Right lobe of liver (tissue), 4 donors: ENCODE measurements around the gene PDGFA.

Experiments used
- POLR2A ChIP-seq: fragments of 450-650 bp; IDR thresholded peaks from one replicate; pipeline ENCODE4 v1.6.1; 2017; ENCODE audit warnings: antibody characterized with exemption, mild to moderate bottlenecking
- TF ChIP-seq, protein P1 (sequence below), 4 donors: fragments of 200-600 bp in 3 of 4; fragments of 450-650 bp in 1 of 4; IDR thresholded peaks; one replicate each; pipeline versions ENCODE4 v1.5.1 to v1.8.0; 2016 to 2022; ENCODE audit warnings: antibody characterized with exemption in 4 of 4, mild to moderate bottlenecking in 2 of 4
- donor health status: DM: no; HTN: no; CAD: no.
- donor health status: DM: no; HTN: no; CAD: no.
- donor health status: DM: no; HTN: yes; CAD: no.

DNA sequence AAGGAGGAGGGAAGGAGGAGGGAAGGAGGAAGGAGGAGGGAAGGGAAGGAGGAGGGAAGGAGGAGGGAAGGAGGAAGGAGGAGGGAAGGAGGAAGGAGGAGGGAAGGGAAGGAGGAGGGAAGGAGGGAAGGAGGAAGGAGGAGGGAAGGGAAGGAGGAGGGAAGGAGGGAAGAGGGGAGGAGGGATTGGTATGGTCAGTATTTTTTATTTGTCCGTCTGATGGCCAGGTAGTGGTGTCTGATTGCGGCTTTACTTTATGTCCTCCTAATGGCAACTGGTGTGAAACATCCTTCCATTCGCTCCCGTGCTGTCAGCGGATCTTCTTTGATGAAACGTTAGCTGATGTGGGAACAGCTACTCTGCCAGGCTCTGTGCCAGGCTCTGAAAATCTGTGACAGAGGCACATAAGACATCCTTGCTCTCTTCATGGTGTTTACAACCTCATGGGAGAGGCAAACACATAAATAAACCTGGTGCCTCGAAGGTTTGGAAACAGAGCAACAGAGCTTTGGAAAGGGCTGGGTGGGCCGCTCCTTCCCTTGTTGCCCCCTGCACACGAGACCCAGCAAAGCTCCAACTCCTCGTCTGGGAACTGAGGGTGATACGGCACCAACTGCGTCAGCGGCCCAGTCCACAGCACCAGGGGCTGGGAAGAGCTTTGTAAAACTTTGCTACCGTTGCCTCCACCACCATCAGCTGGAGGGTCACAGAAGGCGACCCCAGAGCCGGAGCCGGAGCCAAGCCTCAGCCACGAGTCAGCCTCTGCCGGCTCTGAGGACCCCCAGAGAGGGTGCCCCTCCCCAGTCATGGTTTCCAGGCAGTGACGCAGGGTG, 40.3 kb downstream of the PDGFA start:
- TF ChIP-seq, protein P1, sequence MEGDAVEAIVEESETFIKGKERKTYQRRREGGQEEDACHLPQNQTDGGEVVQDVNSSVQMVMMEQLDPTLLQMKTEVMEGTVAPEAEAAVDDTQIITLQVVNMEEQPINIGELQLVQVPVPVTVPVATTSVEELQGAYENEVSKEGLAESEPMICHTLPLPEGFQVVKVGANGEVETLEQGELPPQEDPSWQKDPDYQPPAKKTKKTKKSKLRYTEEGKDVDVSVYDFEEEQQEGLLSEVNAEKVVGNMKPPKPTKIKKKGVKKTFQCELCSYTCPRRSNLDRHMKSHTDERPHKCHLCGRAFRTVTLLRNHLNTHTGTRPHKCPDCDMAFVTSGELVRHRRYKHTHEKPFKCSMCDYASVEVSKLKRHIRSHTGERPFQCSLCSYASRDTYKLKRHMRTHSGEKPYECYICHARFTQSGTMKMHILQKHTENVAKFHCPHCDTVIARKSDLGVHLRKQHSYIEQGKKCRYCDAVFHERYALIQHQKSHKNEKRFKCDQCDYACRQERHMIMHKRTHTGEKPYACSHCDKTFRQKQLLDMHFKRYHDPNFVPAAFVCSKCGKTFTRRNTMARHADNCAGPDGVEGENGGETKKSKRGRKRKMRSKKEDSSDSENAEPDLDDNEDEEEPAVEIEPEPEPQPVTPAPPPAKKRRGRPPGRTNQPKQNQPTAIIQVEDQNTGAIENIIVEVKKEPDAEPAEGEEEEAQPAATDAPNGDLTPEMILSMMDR (IDR thresholded peaks at IDR 0.05): no peak
- TF ChIP-seq POLR2A: no peak
